Right cardiac atrium (tissue), 5 donors: ENCODE measurements around the gene TENM4. TPM values are rescaled to one million over a fixed set of nuclear protein-coding genes. Genes with fewer than 3 reads are reported as not detected.

Experiments
- ATAC-seq, 2 donors: fragments of 200-7000 bp; cut with Tn5 transposase; one replicate each; pipeline versions ENCODE4 v1.8.0 to v1.9.1; 2020; ENCODE audit warnings: moderate library complexity in 2 of 2, mild to moderate bottlenecking in 1 of 2
- DNase-seq, 3 donors: peaks; one replicate each; pipeline ENCODE4 v3.0.0-alpha.2; 2020
- H3K27ac ChIP-seq: one replicate; pipeline ENCODE4 v1.5.1; 2013; ENCODE audit warnings: mild to moderate bottlenecking, low read length, control low read depth, moderate library complexity
- H3K27me3 ChIP-seq: one replicate; pipeline ENCODE4 v1.6.1; 2013; ENCODE audit not compliant: control insufficient read depth, insufficient read depth
- H3K4me1 ChIP-seq: one replicate; pipeline ENCODE4 v1.6.1; 2013; ENCODE audit warnings: low read length; ENCODE audit not compliant: control insufficient read depth, insufficient read depth
- H3K4me3 ChIP-seq: one replicate; pipeline ENCODE4 v1.5.1; 2013; ENCODE audit warnings: low read length, control low read depth
- H3K9me3 ChIP-seq: one replicate; pipeline ENCODE4 v1.6.1; 2013; ENCODE audit warnings: low read length; ENCODE audit not compliant: control insufficient read depth
- WGBS: extraction: QIAGEN DNeasy Blood & Tissue Kit; methylation state at CpG from one replicate; pipeline ENCODE4 v1.1.7; 2013; 5-methylcytosine and 5-hydroxymethylcytosine counted together
- intact Hi-C, 4 donors: fragments of 100-400 bp; cut with DNase I; formaldehyde crosslinking; loops; one replicate each; pipeline versions ENCODE4 v1.11.0 to v1.14.0; 2022 to 2023
- long read RNA-seq, 4 donors: library from polyadenylated mRNA; unstranded; transcript quantifications; one replicate each; pipeline ENCODE4 v2.0.0, GENCODE V29; 2020 to 2021
- polyA plus RNA-seq: library from polyadenylated mRNA; stranded (reverse); fragments of 200-250 nt; gene quantifications from one replicate; pipeline ENCODE4 v1.2.3, GENCODE V29; 2013
- total RNA-seq, 4 donors: library from RNA; stranded (reverse); fragmentation: NEBNext Ultra II Directional; extraction: Animal tissue kit (Norgen Biotek cat#: 25700); gene quantifications; one replicate each; pipeline ENCODE4 v1.2.1, GENCODE V29; 2021
- donor health status: healthy with polysubstance abuse.
- donor health status: DM: no; HTN: yes; CAD: no.
- donor health status: DM: no; HTN: no; CAD: no.
- donor health status: DM: no; HTN: yes; CAD: no; lungs with severe emphysema.
- donor health status: DM: yes; HTN: yes; CAD: no.

Gene TENM4
- total RNA-seq (1 to 10 TPM in 2 of 4 donors, under 1 TPM in 2; 0.26 to 2.3 (median 1.1) TPM), polyA plus RNA-seq (0.41 TPM)
- long read RNA-seq, donor 1, partial matches to known transcripts: 0 of 1 reads
- long read RNA-seq, donor 1, other reads (novel, unspliced or antisense): 1 of 1 reads
- long read RNA-seq, donor 2, partial matches to known transcripts: 0 of 1 reads
- long read RNA-seq, donor 2, other reads (novel, unspliced or antisense): 1 of 1 reads
- long read RNA-seq, donor 3, partial matches to known transcripts: 1 of 3 reads
- long read RNA-seq, donor 3, other reads (novel, unspliced or antisense): 2 of 3 reads
- long read RNA-seq, donor 4: 0 reads

- intact Hi-C loops: no loop called here
- Histone ChIP-seq H3K4me1 (peaks cover 3% of the 10 kb centered on the region), H3K4me3 (peak within 1 kb of the TSS; percentile 74), H3K27ac (no peak within 1 kb of the TSS), H3K9me3 (no peaks in the 10 kb centered on the region), H3K27me3 (no peaks in the 10 kb centered on the region)
- DNase-seq (peak; percentile 50 to 84 (median 78)), ATAC-seq (peak; percentile 64 to 71)
- 1% methylated on average over 74 of the region's 74 CpGs for WGBS
Observed at GRCh38 chr11:79440571-79441460, at the start of gene TENM4. Gene TENM4, minus strand, starts transcription at chr11:79441030. Its CDS starts 371,086 bp downstream, at chr11:79069944.

- Histone ChIP-seq H3K4me3 (no peak overlapping the region), H3K4me1 (peaks cover 5% of the 10 kb centered on the region), H3K9me3 (no peaks in the 10 kb centered on the region), H3K27ac (no peak overlapping the region), H3K27me3 (no peaks in the 10 kb centered on the region)
- no peak for ATAC-seq
- 69% methylated on average over 4 of the region's 4 CpGs for WGBS
- no peak for DNase-seq
- intact Hi-C loops: no loop called here
Observed at GRCh38 chr11:79488286-79488685, 47.5 kb upstream of the TENM4 start.

- intact Hi-C loops: no loop called here
- DNase-seq (no peak), ATAC-seq (no peak)
- H3K4me3 ChIP-seq: no peak overlapping the region
- H3K4me1 ChIP-seq: peaks cover 5% of the 10 kb centered on the region
- H3K27ac ChIP-seq: no peak overlapping the region
- H3K27me3 ChIP-seq: no peaks in the 10 kb centered on the region
- WGBS: 79% methylated on average over 2 of the region's 2 CpGs
- H3K9me3 ChIP-seq: no peaks in the 10 kb centered on the region
Observed at GRCh38 chr11:79487412-79487811, 46.6 kb upstream of the TENM4 start.

GRCh38 chr11:79486242-79486984 is 45.6 kb upstream of the TENM4 start:
- Histone ChIP-seq H3K4me1 (peaks cover 5% of the 10 kb centered on the region), H3K9me3 (no peaks in the 10 kb centered on the region), H3K27me3 (no peaks in the 10 kb centered on the region), H3K27ac (no peak overlapping the region), H3K4me3 (no peak overlapping the region)
- intact Hi-C loops: no loop called here
- 65% methylated on average over 6 of the region's 6 CpGs for WGBS
- ATAC-seq (no peak), DNase-seq (no peak)

GRCh38 chr11:79485694-79486093 is 44.9 kb upstream of the TENM4 start:
- ATAC-seq (no peak), DNase-seq (no peak)
- 29% methylated on average over 4 of the region's 4 CpGs for WGBS
- Histone ChIP-seq H3K9me3 (no peaks in the 10 kb centered on the region), H3K27me3 (no peaks in the 10 kb centered on the region), H3K27ac (no peak overlapping the region), H3K4me3 (no peak overlapping the region), H3K4me1 (peaks cover 5% of the 10 kb centered on the region)
- intact Hi-C loops: no loop called here

- Histone ChIP-seq H3K9me3 (no peaks in the 10 kb centered on the region), H3K27me3 (no peaks in the 10 kb centered on the region), H3K4me1 (peaks cover 5% of the 10 kb centered on the region), H3K27ac (no peak overlapping the region), H3K4me3 (no peak overlapping the region)
- DNase-seq (no peak), ATAC-seq (no peak)
- intact Hi-C loops: no loop called here
Observed at GRCh38 chr11:79484872-79485271, 44.0 kb upstream of the TENM4 start.

GRCh38 chr11:79482800-79483199 is 42.0 kb upstream of the TENM4 start:
- Histone ChIP-seq H3K4me3 (no peak overlapping the region), H3K4me1 (peaks cover 5% of the 10 kb centered on the region), H3K27me3 (no peaks in the 10 kb centered on the region), H3K9me3 (no peaks in the 10 kb centered on the region), H3K27ac (no peak overlapping the region)
- no peak for ATAC-seq
- intact Hi-C loops: no loop called here
- no peak for DNase-seq
- WGBS: 55% methylated on average over 3 of the region's 3 CpGs

- Histone ChIP-seq H3K4me1 (peaks cover 5% of the 10 kb centered on the region), H3K4me3 (no peak overlapping the region), H3K27me3 (peaks cover 3% of the 10 kb centered on the region), H3K9me3 (no peaks in the 10 kb centered on the region), H3K27ac (no peak overlapping the region)
- DNase-seq (no peak), ATAC-seq (no peak)
- intact Hi-C loops: no loop called here
- 72% methylated on average over 3 of the region's 3 CpGs for WGBS
Observed at GRCh38 chr11:79481795-79482194, 41.0 kb upstream of the TENM4 start.

- 86% methylated on average over 4 of the region's 4 CpGs for WGBS
- Histone ChIP-seq H3K4me3 (no peak overlapping the region), H3K9me3 (no peaks in the 10 kb centered on the region), H3K27ac (no peak overlapping the region), H3K4me1 (peaks cover 4% of the 10 kb centered on the region), H3K27me3 (peaks cover 3% of the 10 kb centered on the region)
- intact Hi-C loops: no loop called here
- DNase-seq (no peak), ATAC-seq (no peak)
Observed at GRCh38 chr11:79480864-79481263, 40.0 kb upstream of the TENM4 start.

- no peaks in the 10 kb centered on the region for H3K4me1 ChIP-seq
- H3K4me3 ChIP-seq: no peak overlapping the region
- ATAC-seq: no peak
- peaks cover 3% of the 10 kb centered on the region for H3K27me3 ChIP-seq
- H3K9me3 ChIP-seq: no peaks in the 10 kb centered on the region
- no peak for DNase-seq
- no peak overlapping the region for H3K27ac ChIP-seq
- intact Hi-C loops: no loop called here
- 64% methylated on average over 8 of the region's 8 CpGs for WGBS
Observed at GRCh38 chr11:79472819-79473529, 32.1 kb upstream of the TENM4 start.
